Neural cell (in vitro differentiated cells): ENCODE measurements around the gene FCHO2. TPM values are rescaled to one million over a fixed set of nuclear protein-coding genes. Genes with fewer than 3 reads are reported as not detected.

ENCODE experiments used
- H2AFZ ChIP-seq: fragments of 200-600, 300-800 bp; sonication (generic), shearing (Covaris generic); 2 replicates; pipeline ENCODE4 v1.6.0; 2014; ENCODE audit warnings: low read depth, mild to moderate bottlenecking, antibody characterized with exemption, low read length, moderate library complexity
- H3F3A ChIP-seq: fragments of 200-600 bp; shearing (Covaris generic); 2 replicates; pipeline ENCODE4 v1.6.1; 2016; ENCODE audit warnings: mild to moderate bottlenecking, moderate library complexity, mixed read lengths, antibody characterized with exemption, low read length; ENCODE audit not compliant: insufficient read depth, poor library complexity, severe bottlenecking
- H3K27ac ChIP-seq: fragments of 200-600, 300-800 bp; sonication (generic), shearing (Covaris generic); 2 replicates; pipeline ENCODE4 v1.5.1; 2014; ENCODE audit warnings: mild to moderate bottlenecking, low read length, moderate library complexity
- H3K27me3 ChIP-seq: fragments of 300-800, 200-600 bp; sonication (generic), shearing (Covaris generic); 2 replicates; pipeline ENCODE4 v1.6.0; 2014; ENCODE audit warnings: mild to moderate bottlenecking, low read depth, low read length, moderate library complexity; ENCODE audit not compliant: insufficient read depth
- H3K36me3 ChIP-seq: fragments of 300-800, 200-600 bp; sonication (generic), shearing (Covaris generic); 2 replicates; pipeline ENCODE4 v1.5.1; 2014; ENCODE audit warnings: mild to moderate bottlenecking, antibody characterized with exemption, low read length, moderate library complexity; ENCODE audit not compliant: insufficient read depth
- H3K4me2 ChIP-seq: fragments of 300-800, 200-600 bp; sonication (generic), shearing (Covaris generic); 2 replicates; pipeline ENCODE4 v1.6.0; 2014; ENCODE audit warnings: mild to moderate bottlenecking, low read length
- H3K4me3 ChIP-seq: fragments of 300-800, 200-600 bp; sonication (generic), shearing (Covaris generic); 2 replicates; pipeline ENCODE4 v1.5.1; 2014; ENCODE audit warnings: mild to moderate bottlenecking, low read length, moderate library complexity
- H3K79me2 ChIP-seq: fragments of 200-600 bp; shearing (Covaris generic); replicated peaks from 2 replicates; pipeline ENCODE4 v1.6.0; 2014; ENCODE audit warnings: mild to moderate bottlenecking, low read length, moderate library complexity; ENCODE audit not compliant: insufficient read depth
- H3K9ac ChIP-seq: fragments of 300-800, 200-600 bp; sonication (generic), shearing (Covaris generic); 2 replicates; pipeline ENCODE4 v1.6.1; 2016; ENCODE audit warnings: mild to moderate bottlenecking, low read length, mixed read lengths
- H3K9me2 ChIP-seq: fragments of 200-600 bp; shearing (Covaris generic); 2 replicates; pipeline ENCODE4 v1.6.1; 2016; ENCODE audit warnings: mild to moderate bottlenecking, low read length, mixed read lengths; ENCODE audit not compliant: insufficient read depth
- H3K9me3 ChIP-seq: fragments of 200-600, 300-800 bp; sonication (generic), shearing (Covaris generic); 2 replicates; pipeline ENCODE4 v1.6.1; 2016; ENCODE audit warnings: mild to moderate bottlenecking, mixed run types, low read length, moderate library complexity, mixed read lengths
- H4K20me1 ChIP-seq: fragments of 200-600 bp; shearing (Covaris generic); 2 replicates; pipeline ENCODE4 v1.6.1; 2016; ENCODE audit warnings: mild to moderate bottlenecking, mixed run types; ENCODE audit not compliant: insufficient read depth
- EP300 ChIP-seq: fragments of 450-650 bp; conservative IDR thresholded peaks from 2 replicates; pipeline ENCODE4 v1.6.1; 2014; ENCODE audit warnings: antibody characterized with exemption, mild to moderate bottlenecking, moderate library complexity; ENCODE audit not compliant: poor library complexity, severe bottlenecking
- EZH2 ChIP-seq: fragments of 200-600, 300-800 bp; shearing (Covaris generic), sonication (generic); IDR thresholded peaks from 2 replicates; pipeline ENCODE4 v1.6.1; 2014; ENCODE audit warnings: antibody characterized with exemption, low read length, borderline replicate concordance, mild to moderate bottlenecking; ENCODE audit not compliant: insufficient read depth, poor library complexity, severe bottlenecking
- MXI1 ChIP-seq: fragments of 450-650 bp; conservative IDR thresholded peaks from 2 replicates; pipeline ENCODE4 v1.6.1; 2014; ENCODE audit warnings: antibody characterized with exemption, mild to moderate bottlenecking; ENCODE audit not compliant: poor library complexity, severe bottlenecking
- POLR2AphosphoS5 ChIP-seq: IDR thresholded peaks from 2 replicates; pipeline ENCODE4 v1.6.1; 2012
- RAD21 ChIP-seq: fragments of 450-650 bp; conservative IDR thresholded peaks from 2 replicates; pipeline ENCODE4 v1.6.1; 2014; ENCODE audit warnings: antibody characterized with exemption, mild to moderate bottlenecking, moderate library complexity
- SMC3 ChIP-seq: fragments of 450-650 bp; conservative IDR thresholded peaks from 2 replicates; pipeline ENCODE4 v1.6.1; 2014; ENCODE audit warnings: antibody characterized with exemption, mild to moderate bottlenecking, moderate library complexity; ENCODE audit not compliant: poor library complexity
- polyA plus RNA-seq: library from polyadenylated mRNA; depleted of rRNA; stranded (reverse); fragments of >200 nt; gene quantifications from 2 replicates; pipeline ENCODE4 v1.2.3, GENCODE V29; 2014
- TF ChIP-seq, protein P1 (sequence below): fragments of 450-650 bp; IDR thresholded peaks from 2 replicates; pipeline ENCODE4 v1.5.1; 2014; ENCODE audit warnings: antibody characterized with exemption, mild to moderate bottlenecking, moderate library complexity; ENCODE audit not compliant: poor library complexity, severe bottlenecking
- TF ChIP-seq, protein P2 (sequence below): IDR thresholded peaks from 2 replicates; pipeline ENCODE4 v1.6.1; 2012; ENCODE audit warnings: borderline replicate concordance

The FCHO2 gene
- polyA plus RNA-seq, 1 donor from 2014 or later: 24.3 TPM

GRCh38 chr5:72994578-72994977 lies 38.7 kb downstream of the FCHO2 start:
- no peak overlapping the region for H3K4me3 ChIP-seq
- H2AFZ ChIP-seq: no peak overlapping the region
- no peak overlapping the region for H3K27ac ChIP-seq
- H3K9ac ChIP-seq: no peak overlapping the region
- H3K36me3 ChIP-seq: peaks cover 4% of the 10 kb centered on the region
- H3K79me2 ChIP-seq: no peaks in the 10 kb centered on the region
- no peaks in the 10 kb centered on the region for H4K20me1 ChIP-seq
- H3K9me3 ChIP-seq: peaks cover 2% of the 10 kb centered on the region
- no peaks in the 10 kb centered on the region for H3K27me3 ChIP-seq
- H3K4me2 ChIP-seq: no peak overlapping the region
- no peak for TF ChIP-seq EZH2
- TF ChIP-seq RAD21: no peak
- TF ChIP-seq, protein P1, sequence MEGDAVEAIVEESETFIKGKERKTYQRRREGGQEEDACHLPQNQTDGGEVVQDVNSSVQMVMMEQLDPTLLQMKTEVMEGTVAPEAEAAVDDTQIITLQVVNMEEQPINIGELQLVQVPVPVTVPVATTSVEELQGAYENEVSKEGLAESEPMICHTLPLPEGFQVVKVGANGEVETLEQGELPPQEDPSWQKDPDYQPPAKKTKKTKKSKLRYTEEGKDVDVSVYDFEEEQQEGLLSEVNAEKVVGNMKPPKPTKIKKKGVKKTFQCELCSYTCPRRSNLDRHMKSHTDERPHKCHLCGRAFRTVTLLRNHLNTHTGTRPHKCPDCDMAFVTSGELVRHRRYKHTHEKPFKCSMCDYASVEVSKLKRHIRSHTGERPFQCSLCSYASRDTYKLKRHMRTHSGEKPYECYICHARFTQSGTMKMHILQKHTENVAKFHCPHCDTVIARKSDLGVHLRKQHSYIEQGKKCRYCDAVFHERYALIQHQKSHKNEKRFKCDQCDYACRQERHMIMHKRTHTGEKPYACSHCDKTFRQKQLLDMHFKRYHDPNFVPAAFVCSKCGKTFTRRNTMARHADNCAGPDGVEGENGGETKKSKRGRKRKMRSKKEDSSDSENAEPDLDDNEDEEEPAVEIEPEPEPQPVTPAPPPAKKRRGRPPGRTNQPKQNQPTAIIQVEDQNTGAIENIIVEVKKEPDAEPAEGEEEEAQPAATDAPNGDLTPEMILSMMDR: no peak
- TF ChIP-seq MXI1: no peak
- TF ChIP-seq EP300: no peak
- no peak for TF ChIP-seq POLR2AphosphoS5
- TF ChIP-seq SMC3: no peak
- TF ChIP-seq, protein P2, sequence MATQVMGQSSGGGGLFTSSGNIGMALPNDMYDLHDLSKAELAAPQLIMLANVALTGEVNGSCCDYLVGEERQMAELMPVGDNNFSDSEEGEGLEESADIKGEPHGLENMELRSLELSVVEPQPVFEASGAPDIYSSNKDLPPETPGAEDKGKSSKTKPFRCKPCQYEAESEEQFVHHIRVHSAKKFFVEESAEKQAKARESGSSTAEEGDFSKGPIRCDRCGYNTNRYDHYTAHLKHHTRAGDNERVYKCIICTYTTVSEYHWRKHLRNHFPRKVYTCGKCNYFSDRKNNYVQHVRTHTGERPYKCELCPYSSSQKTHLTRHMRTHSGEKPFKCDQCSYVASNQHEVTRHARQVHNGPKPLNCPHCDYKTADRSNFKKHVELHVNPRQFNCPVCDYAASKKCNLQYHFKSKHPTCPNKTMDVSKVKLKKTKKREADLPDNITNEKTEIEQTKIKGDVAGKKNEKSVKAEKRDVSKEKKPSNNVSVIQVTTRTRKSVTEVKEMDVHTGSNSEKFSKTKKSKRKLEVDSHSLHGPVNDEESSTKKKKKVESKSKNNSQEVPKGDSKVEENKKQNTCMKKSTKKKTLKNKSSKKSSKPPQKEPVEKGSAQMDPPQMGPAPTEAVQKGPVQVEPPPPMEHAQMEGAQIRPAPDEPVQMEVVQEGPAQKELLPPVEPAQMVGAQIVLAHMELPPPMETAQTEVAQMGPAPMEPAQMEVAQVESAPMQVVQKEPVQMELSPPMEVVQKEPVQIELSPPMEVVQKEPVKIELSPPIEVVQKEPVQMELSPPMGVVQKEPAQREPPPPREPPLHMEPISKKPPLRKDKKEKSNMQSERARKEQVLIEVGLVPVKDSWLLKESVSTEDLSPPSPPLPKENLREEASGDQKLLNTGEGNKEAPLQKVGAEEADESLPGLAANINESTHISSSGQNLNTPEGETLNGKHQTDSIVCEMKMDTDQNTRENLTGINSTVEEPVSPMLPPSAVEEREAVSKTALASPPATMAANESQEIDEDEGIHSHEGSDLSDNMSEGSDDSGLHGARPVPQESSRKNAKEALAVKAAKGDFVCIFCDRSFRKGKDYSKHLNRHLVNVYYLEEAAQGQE: no peak
- no peaks in the 10 kb centered on the region for H3K9me2 ChIP-seq
- no peaks in the 10 kb centered on the region for H3F3A ChIP-seq

DNA sequence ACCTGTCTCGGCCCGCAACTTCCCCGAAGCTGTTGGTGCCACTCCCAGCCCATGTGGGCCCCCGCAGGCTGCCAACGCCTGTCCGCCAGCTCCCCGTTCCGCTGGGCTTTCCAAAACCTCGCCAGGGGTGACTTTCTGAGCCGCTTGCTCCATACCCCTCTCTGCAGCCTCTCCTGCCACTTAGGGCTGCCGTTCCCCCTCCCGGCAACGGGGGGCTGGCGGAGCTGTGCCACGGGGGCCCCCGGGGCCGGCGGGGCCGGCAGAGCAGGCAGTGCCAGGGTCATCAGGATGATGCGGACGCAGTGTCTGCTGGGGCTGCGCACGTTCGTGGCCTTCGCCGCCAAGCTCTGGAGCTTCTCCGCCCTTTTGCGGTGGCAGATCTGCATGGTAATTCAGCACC lies 40.8 kb downstream of the FCHO2 start:
- H3K4me2 ChIP-seq: no peak overlapping the region
- peaks cover 4% of the 10 kb centered on the region for H3K36me3 ChIP-seq
- H3K27me3 ChIP-seq: no peaks in the 10 kb centered on the region
- H3K9me2 ChIP-seq: no peaks in the 10 kb centered on the region
- H3F3A ChIP-seq: no peaks in the 10 kb centered on the region
- TF ChIP-seq EZH2 (no peak), EP300 (no peak), RAD21 (no peak)
- TF ChIP-seq, protein P1: no peak
- no peak overlapping the region for H2AFZ ChIP-seq
- no peaks in the 10 kb centered on the region for H3K79me2 ChIP-seq
- H3K4me3 ChIP-seq: no peak overlapping the region
- H3K9me3 ChIP-seq: peaks cover 2% of the 10 kb centered on the region
- H4K20me1 ChIP-seq: no peaks in the 10 kb centered on the region
- no peak overlapping the region for H3K27ac ChIP-seq
- H3K9ac ChIP-seq: no peak overlapping the region
